Breast epithelium (tissue), 3 donors: Measurements from ENCODE around the gene NUP210.

Source experiments
- CTCF ChIP-seq, 3 donors: fragments of 450-650 bp; IDR thresholded peaks; one replicate each; pipeline ENCODE4 v1.5.1; 2016 to 2017; ENCODE audit warnings: antibody characterized with exemption in 3 of 3, mild to moderate bottlenecking in 3 of 3, moderate library complexity in 3 of 3
- POLR2AphosphoS5 ChIP-seq, 3 donors: sonication (generic); formaldehyde crosslinking; IDR thresholded peaks; one replicate each; pipeline ENCODE4 v1.6.1; 2017; ENCODE audit warnings: antibody characterized with exemption in 3 of 3

GRCh38 chr3:13415997-13416793 lies 3.9 kb downstream of the NUP210 start:
- TF ChIP-seq POLR2AphosphoS5 (IDR thresholded peaks at IDR 0.05) (no peak), CTCF (IDR thresholded peaks at IDR 0.05) (no peak)
